H9 (cell line): ENCODE results near the gene ZNF76. TPM values are rescaled to one million over a fixed set of nuclear protein-coding genes. Genes with fewer than 3 reads are reported as not detected.

Source experiments
- DNase-seq: peaks from one replicate; pipeline ENCODE4 v3.0.0-alpha.2; 2017
- H2AFZ ChIP-seq: one replicate; pipeline ENCODE4 v1.6.1; 2013; ENCODE audit warnings: mild to moderate bottlenecking, low read length, control low read depth, moderate library complexity
- H2AK5ac ChIP-seq: 2 replicates; pipeline ENCODE4 v1.6.1; 2013; ENCODE audit warnings: low read length, control low read depth, mixed read lengths; ENCODE audit not compliant: insufficient read length
- H2BK120ac ChIP-seq: one replicate; pipeline ENCODE4 v1.6.1; 2013; ENCODE audit warnings: low read depth, mild to moderate bottlenecking, low read length, control low read depth, inconsistent platforms; ENCODE audit not compliant: poor library complexity, severe bottlenecking
- H2BK12ac ChIP-seq: 2 replicates; pipeline ENCODE4 v1.6.1; 2013; ENCODE audit warnings: low read length, control low read depth, mixed read lengths, low read depth; ENCODE audit not compliant: insufficient read length
- H2BK15ac ChIP-seq: 2 replicates; pipeline ENCODE4 v1.6.1; 2013; ENCODE audit warnings: low read depth, low read length, control low read depth
- H2BK20ac ChIP-seq: one replicate; pipeline ENCODE4 v1.6.1; 2013; ENCODE audit warnings: low read depth, mild to moderate bottlenecking, low read length, control low read depth, inconsistent platforms; ENCODE audit not compliant: poor library complexity, severe bottlenecking
- H2BK5ac ChIP-seq: 2 replicates; pipeline ENCODE4 v1.6.1; 2013; ENCODE audit warnings: low read length, control low read depth, mixed read lengths; ENCODE audit not compliant: insufficient read length
- H3K14ac ChIP-seq: 2 replicates; pipeline ENCODE4 v1.6.1; 2013; ENCODE audit warnings: low read length, control low read depth; ENCODE audit not compliant: insufficient read depth
- H3K18ac ChIP-seq: 2 replicates; pipeline ENCODE4 v1.6.1; 2013; ENCODE audit warnings: low read depth, mild to moderate bottlenecking, mixed read lengths, low read length, control low read depth; ENCODE audit not compliant: insufficient read length
- H3K23ac ChIP-seq: 2 replicates; pipeline ENCODE4 v1.6.1; 2013; ENCODE audit warnings: low read length, control low read depth, mixed read lengths, low read depth; ENCODE audit not compliant: insufficient read length
- H3K23me2 ChIP-seq: 2 replicates; pipeline ENCODE4 v1.6.1; 2013; ENCODE audit warnings: low read depth, mild to moderate bottlenecking, mixed read lengths, low read length, control low read depth; ENCODE audit not compliant: insufficient read length, poor library complexity, severe bottlenecking
- H3K27ac ChIP-seq: 2 replicates; pipeline ENCODE4 v1.5.1; 2013; ENCODE audit warnings: low read length, control low read depth, mixed read lengths, low read depth; ENCODE audit not compliant: insufficient read length
- H3K27me3 ChIP-seq: 2 replicates; pipeline ENCODE4 v1.6.1; 2013; ENCODE audit warnings: low read length, control low read depth, inconsistent platforms; ENCODE audit not compliant: insufficient read depth
- H3K4ac ChIP-seq: 2 replicates; pipeline ENCODE4 v1.6.1; 2013; ENCODE audit warnings: low read depth, mild to moderate bottlenecking, control low read depth, inconsistent platforms, low read length, moderate library complexity
- H3K4me1 ChIP-seq: 2 replicates; pipeline ENCODE4 v1.6.1; 2013; ENCODE audit warnings: low read length, control low read depth, inconsistent platforms; ENCODE audit not compliant: insufficient read depth
- H3K4me2 ChIP-seq: 2 replicates; pipeline ENCODE4 v1.6.1; 2013; ENCODE audit warnings: low read length, control low read depth, mixed read lengths; ENCODE audit not compliant: insufficient read length, insufficient read depth
- H3K56ac ChIP-seq: 2 replicates; pipeline ENCODE4 v1.6.1; 2013; ENCODE audit warnings: low read depth, mild to moderate bottlenecking, mixed read lengths, low read length, control low read depth; ENCODE audit not compliant: insufficient read length
- H3K79me1 ChIP-seq: 2 replicates; pipeline ENCODE4 v1.6.1; 2013; ENCODE audit warnings: low read depth, mild to moderate bottlenecking, moderate library complexity, low read length, control low read depth, inconsistent platforms; ENCODE audit not compliant: insufficient read depth, poor library complexity, severe bottlenecking
- H3K79me2 ChIP-seq: 2 replicates; pipeline ENCODE4 v1.6.1; 2013; ENCODE audit warnings: low read length, control low read depth, inconsistent platforms; ENCODE audit not compliant: insufficient read depth
- H3K9ac ChIP-seq: 2 replicates; pipeline ENCODE4 v1.6.1; 2013; ENCODE audit warnings: low read length, control low read depth, mixed read lengths; ENCODE audit not compliant: insufficient read length; ENCODE audit errors: extremely low read depth
- H3K9me3 ChIP-seq: one replicate; pipeline ENCODE4 v1.6.1; 2013; ENCODE audit warnings: low read depth, low read length, inconsistent platforms; ENCODE audit not compliant: control insufficient read depth
- H3T11ph ChIP-seq: one replicate; pipeline ENCODE4 v1.6.1; 2013; ENCODE audit warnings: mild to moderate bottlenecking, low read length, control low read depth, inconsistent platforms
- H4K20me1 ChIP-seq: one replicate; pipeline ENCODE4 v1.6.1; 2013; ENCODE audit not compliant: control insufficient read depth, insufficient read length, insufficient read depth
- H4K5ac ChIP-seq: 2 replicates; pipeline ENCODE4 v1.6.1; 2013; ENCODE audit warnings: low read depth, mild to moderate bottlenecking, mixed read lengths, low read length, control low read depth; ENCODE audit not compliant: insufficient read length
- H4K8ac ChIP-seq: replicated peaks from 2 replicates; pipeline ENCODE4 v1.6.1; 2013; ENCODE audit warnings: low read length, control low read depth, mixed read lengths, low read depth; ENCODE audit not compliant: insufficient read length
- H4K91ac ChIP-seq: 2 replicates; pipeline ENCODE4 v1.6.1; 2013; ENCODE audit warnings: low read depth, mild to moderate bottlenecking, moderate library complexity, mixed read lengths, low read length, control low read depth; ENCODE audit not compliant: insufficient read length
- H3K27ac Mint-ChIP-seq, 3 experiments: 2 replicates in 2 of 3; 3 replicates in 1 of 3; pipeline ENCODE4 v1.8.0; 2020 to 2021; ENCODE audit warnings: mixed read lengths in 3 of 3, mild to moderate bottlenecking in 1 of 3, moderate library complexity in 1 of 3
- H3K27me3 Mint-ChIP-seq: 2 replicates; pipeline ENCODE4 v1.8.0; 2021; ENCODE audit warnings: low read depth, mild to moderate bottlenecking, moderate library complexity, mixed read lengths
- H3K36me3 Mint-ChIP-seq, 3 experiments: 2 replicates in 2 of 3; 3 replicates in 1 of 3; pipeline ENCODE4 v1.8.0; 2020 to 2021; ENCODE audit warnings: low read depth in 3 of 3, mixed read lengths in 3 of 3; ENCODE audit not compliant: insufficient read depth in 1 of 3
- H3K4me1 Mint-ChIP-seq, 2 experiments: 2 replicates each; pipeline ENCODE4 v1.8.0; 2020; ENCODE audit warnings: mixed read lengths in 2 of 2
- H3K4me3 Mint-ChIP-seq, 2 experiments: 2 replicates in 1 of 2; 3 replicates in 1 of 2; pipeline ENCODE4 v1.8.0; 2020 to 2021; ENCODE audit warnings: mild to moderate bottlenecking in 2 of 2, mixed read lengths in 2 of 2, moderate library complexity in 1 of 2
- H3K9me3 Mint-ChIP-seq, 2 experiments: 2 replicates in 1 of 2; 3 replicates in 1 of 2; pipeline ENCODE4 v1.8.0; 2020; ENCODE audit warnings: mild to moderate bottlenecking in 2 of 2, mixed read lengths in 2 of 2, moderate library complexity in 1 of 2
- WGBS: extraction: QIAGEN DNeasy Blood & Tissue Kit; methylation state at CpG from one replicate; pipeline ENCODE4 v1.1.7; 2013; ENCODE audit warnings: missing lambda C conversion rate, low lambda C conversion rate, mixed read lengths; ENCODE audit not compliant: insufficient read length; ENCODE audit errors: extremely low coverage; 5-methylcytosine and 5-hydroxymethylcytosine counted together
- total RNA-seq: library from RNA; stranded (reverse); gene quantifications from 2 replicates; pipeline ENCODE4 v1.2.1, GENCODE V29; 2021
- TF ChIP-seq, protein P1 (sequence below): fragments of 200-600 bp; sonication (generic); conservative IDR thresholded peaks from 3 replicates; pipeline ENCODE4 v1.8.0; 2021; ENCODE audit warnings: antibody characterized with exemption, mild to moderate bottlenecking

Gene ZNF76
- total RNA-seq, 1 experiment from 2014 or later = 21.1 TPM

DNA sequence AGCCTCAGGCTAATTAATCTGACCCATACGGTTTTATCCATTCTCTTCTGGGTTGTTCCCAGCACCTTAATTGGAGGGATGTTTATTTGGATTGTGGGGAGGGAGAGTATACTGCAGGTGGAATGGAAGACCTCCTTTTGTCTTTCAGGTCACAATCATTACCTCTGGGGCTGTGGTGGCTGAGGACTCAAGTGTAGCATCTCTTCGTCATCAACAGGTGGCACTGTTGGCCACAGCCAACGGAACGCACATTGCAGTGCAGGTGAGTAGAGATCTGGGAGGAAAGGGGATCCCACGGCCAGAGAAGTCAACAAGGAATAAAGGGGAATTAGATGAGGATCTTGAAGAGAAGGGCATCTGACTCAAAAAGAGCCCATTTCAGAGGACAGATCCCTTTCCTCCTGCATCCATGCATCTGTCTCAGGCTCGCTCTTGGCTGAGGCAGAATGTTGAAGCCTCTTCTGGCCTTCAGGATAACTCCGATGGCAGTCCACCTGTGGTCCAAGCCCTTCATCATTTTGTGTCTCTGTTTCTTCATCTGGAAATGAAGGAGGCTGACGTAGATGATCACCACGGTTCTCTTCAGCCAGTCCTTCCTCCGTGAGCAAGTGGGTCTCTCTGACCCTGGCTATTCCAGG is 34.9 kb downstream of the ZNF76 start:
- Histone ChIP-seq H3K4me2 (no peak overlapping the region), H4K91ac (no peak overlapping the region), H3K23me2 (no peaks in the 10 kb centered on the region), H4K5ac (no peak overlapping the region), H2BK5ac (no peak overlapping the region), H3K4me1 (peaks cover 1% of the 10 kb centered on the region; the same call in 1 of the 2 replicates), H3T11ph (no peak overlapping the region), H4K20me1 (no peaks in the 10 kb centered on the region), H3K27me3 (no peaks in the 10 kb centered on the region), H3K9me3 (no peaks in the 10 kb centered on the region), H3K79me1 (no peaks in the 10 kb centered on the region), H2BK15ac (no peak overlapping the region), H3K14ac (no peak overlapping the region), H3K23ac (no peak overlapping the region), H2BK12ac (no peak overlapping the region), H4K8ac (no peak overlapping the region), H3K18ac (no peak overlapping the region), H2AFZ (no peak overlapping the region), H3K79me2 (no peaks in the 10 kb centered on the region), H2BK120ac (no peak overlapping the region), H2AK5ac (no peak overlapping the region), H3K27ac (no peak overlapping the region), H2BK20ac (no peak overlapping the region), H3K9ac (no peak overlapping the region), H3K56ac (no peak overlapping the region), H3K4ac (no peak overlapping the region)
- no CpG with 5 or more reads among the region's 10 CpGs for WGBS
- H3K9me3 Mint-ChIP-seq = no peaks in the 10 kb centered on the region
- H3K4me3 Mint-ChIP-seq = no peak overlapping the region; a peak in 1 of 5 replicates
- H3K36me3 Mint-ChIP-seq = peaks cover 5 to 38% (median 36%) of the 10 kb centered on the region in 3 experiments; a peak in 6 of 7 replicates
- no peaks in the 10 kb centered on the region for H3K27me3 Mint-ChIP-seq
- H3K4me1 Mint-ChIP-seq = peaks cover 5 to 8% of the 10 kb centered on the region in 2 experiments; a peak in 3 of 4 replicates
- H3K27ac Mint-ChIP-seq = no peak overlapping the region
- TF ChIP-seq, protein P1, sequence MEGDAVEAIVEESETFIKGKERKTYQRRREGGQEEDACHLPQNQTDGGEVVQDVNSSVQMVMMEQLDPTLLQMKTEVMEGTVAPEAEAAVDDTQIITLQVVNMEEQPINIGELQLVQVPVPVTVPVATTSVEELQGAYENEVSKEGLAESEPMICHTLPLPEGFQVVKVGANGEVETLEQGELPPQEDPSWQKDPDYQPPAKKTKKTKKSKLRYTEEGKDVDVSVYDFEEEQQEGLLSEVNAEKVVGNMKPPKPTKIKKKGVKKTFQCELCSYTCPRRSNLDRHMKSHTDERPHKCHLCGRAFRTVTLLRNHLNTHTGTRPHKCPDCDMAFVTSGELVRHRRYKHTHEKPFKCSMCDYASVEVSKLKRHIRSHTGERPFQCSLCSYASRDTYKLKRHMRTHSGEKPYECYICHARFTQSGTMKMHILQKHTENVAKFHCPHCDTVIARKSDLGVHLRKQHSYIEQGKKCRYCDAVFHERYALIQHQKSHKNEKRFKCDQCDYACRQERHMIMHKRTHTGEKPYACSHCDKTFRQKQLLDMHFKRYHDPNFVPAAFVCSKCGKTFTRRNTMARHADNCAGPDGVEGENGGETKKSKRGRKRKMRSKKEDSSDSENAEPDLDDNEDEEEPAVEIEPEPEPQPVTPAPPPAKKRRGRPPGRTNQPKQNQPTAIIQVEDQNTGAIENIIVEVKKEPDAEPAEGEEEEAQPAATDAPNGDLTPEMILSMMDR = peak; percentile 88
- DNase-seq = peak; percentile 73
